ENCODE data around the gene CDR2.
"Not testable (repeated sequence)": the region's sequence is repeated elsewhere in the genome, so short reads cannot be mapped to it uniquely, and the experiment has no call there.

Gene CDR2

GRCh38 chr16:22379656-22380055, 5.2 kb upstream of the CDR2 start:
- DNase-seq (ENCODE audit: insufficient read length, low spot score) (no peak), FAIRE-seq (no peak)

GRCh38 chr16:22375963-22376640, 1.7 kb upstream of the CDR2 start:
- DNase-seq (ENCODE audit: insufficient read length, low spot score), result no peak
- FAIRE-seq, result no peak

- peak; percentile 14 for FAIRE-seq
- DNase-seq (ENCODE audit: insufficient read length, low spot score), result no peak
These were observed 921 bp upstream of the CDR2 start for GRCh38 chr16:22375117-22375962.

DNA sequence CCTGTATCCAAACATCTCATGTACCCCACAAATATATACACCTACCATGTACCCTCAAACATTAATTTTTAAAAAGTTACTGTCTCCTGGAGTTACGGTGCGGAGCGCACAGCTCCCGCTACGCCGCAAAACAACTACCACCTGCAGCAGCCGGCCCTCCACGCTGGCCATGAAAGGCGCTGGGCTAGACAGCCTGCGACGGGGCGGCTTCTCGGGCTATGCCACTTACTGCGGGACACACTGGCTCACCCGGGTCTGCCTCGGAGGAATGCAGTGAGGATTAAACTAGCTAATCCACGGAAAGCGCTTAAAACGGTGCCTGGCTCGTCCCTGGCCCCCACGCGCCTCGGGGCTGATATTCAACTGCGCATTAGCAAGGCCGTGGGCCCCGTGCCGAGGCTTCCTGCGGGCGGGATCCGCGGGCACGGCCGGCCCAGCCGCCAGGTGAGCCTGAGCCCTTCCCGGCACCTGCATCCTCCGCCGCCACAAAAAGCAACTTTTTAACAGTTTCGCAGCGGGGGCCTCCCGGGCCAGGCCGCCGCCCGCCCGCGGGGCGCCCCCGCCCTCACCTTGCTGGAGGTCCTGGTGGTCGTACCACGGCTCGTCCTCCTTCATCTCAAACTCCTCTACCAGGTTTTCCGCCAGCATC, 633 bp downstream of the CDR2 start:
- no peak for DNase-seq (ENCODE audit: insufficient read length, low spot score)

GRCh38 chr16:22372882-22373661, 1.3 kb downstream of the CDR2 start:
- DNase-seq (ENCODE audit: insufficient read length, low spot score) (no peak), FAIRE-seq (no peak)

More for the DNA sequence above, 633 bp downstream of the CDR2 start:
- FAIRE-seq, result peak; percentile 14

DNA sequence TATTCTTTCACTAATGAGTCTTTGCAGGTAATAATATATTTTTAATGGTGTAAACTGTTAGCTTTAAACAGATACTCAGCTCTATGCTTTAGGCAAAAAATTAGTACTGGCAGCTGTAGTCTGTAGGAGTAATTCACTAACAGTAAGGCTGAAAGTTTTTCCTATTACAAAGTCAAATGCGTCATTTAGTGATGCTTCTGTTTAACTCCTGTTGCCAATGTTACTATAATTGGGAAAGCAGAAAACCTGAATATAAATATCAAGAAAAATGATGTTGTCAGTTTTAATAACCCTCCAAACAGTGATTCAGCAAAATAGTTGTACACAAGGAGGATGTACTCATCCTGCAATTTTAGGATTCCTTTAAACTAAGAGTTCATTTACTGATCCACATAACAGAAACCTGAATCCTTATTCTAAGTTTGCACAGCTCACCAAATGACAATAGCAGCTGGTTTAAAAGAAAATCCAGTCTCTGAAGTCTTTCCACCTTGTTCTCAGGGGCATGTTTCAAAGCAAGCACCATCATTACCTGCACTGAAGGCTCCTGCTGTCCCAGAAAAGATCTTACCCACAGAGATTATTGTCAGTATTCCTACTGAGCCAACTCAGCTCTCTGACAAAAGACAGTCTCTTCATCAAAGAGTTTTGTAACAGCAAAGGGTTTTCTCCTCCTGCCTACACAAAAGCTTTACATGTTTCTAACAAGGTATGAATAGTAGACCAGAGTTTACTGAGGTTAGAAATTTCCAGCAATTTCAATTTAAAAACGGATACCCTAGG, 4.2 kb downstream of the CDR2 start:
- FAIRE-seq (no peak), DNase-seq (ENCODE audit: insufficient read length, low spot score) (no peak)

- FAIRE-seq (peak; percentile 42), DNase-seq (ENCODE audit: insufficient read length, low spot score) (no peak)
These were observed 5.1 kb downstream of the CDR2 start for GRCh38 chr16:22369221-22369811.

DNA sequence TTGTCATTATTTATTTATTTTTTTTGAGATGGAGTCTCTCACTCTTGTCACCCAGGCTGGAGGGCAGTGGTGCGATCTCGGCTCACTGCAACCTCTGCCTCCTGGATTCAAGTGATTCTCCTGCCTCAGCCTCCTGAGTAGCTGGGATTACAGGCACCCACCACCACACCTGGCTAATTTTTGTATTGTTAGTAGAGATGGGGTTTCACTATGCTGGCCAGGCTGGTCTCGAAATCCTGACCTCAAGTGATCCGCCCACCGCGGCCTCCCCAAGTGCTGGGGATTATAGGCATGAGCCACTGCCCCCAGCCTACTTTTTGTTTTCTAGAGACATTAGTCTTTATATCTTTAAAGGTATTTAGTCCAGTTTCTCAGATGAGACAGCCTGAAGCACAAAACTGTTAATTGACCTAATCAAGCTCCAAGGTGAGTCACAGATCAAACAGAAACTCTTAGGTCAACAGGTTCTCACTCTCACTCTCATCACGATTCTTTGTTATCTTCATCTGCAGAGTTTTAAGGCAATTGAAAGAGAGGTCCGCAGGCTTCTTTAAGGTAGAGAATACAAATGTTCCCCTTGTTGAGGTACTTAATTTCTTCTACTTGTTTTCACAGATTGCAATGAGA, 6.1 kb downstream of the CDR2 start:
- not testable (repeated sequence) for FAIRE-seq; DNase-seq (ENCODE audit: insufficient read length, low spot score)

DNA sequence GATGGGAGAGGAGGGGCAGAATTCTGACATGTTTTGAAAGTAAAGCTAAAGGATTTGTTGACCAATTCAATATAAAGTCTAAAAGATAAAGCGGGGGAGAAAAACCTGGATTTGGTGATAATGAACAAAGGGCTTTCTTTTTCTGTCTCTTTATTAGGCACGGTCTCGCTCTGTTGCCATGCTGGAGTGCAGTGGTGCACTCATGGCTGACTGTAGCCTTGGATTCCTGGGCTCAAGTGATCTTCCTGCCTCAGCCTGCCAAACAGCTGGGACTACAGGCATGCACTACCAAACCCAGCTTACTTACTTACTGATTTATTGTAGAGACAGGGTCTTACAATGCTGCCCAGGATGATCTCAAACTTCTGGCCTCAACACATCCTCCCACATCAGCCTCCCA, 7.5 kb downstream of the CDR2 start:
- no peak for DNase-seq (ENCODE audit: insufficient read length, low spot score)
- FAIRE-seq, result no peak

GRCh38 chr16:22366371-22366770, 8.0 kb downstream of the CDR2 start:
- FAIRE-seq (no peak), DNase-seq (ENCODE audit: insufficient read length, low spot score) (no peak)

- no peak for DNase-seq (ENCODE audit: insufficient read length, low spot score)
- no peak for FAIRE-seq
These were observed 10.2 kb downstream of the CDR2 start for GRCh38 chr16:22364241-22364640.

DNA sequence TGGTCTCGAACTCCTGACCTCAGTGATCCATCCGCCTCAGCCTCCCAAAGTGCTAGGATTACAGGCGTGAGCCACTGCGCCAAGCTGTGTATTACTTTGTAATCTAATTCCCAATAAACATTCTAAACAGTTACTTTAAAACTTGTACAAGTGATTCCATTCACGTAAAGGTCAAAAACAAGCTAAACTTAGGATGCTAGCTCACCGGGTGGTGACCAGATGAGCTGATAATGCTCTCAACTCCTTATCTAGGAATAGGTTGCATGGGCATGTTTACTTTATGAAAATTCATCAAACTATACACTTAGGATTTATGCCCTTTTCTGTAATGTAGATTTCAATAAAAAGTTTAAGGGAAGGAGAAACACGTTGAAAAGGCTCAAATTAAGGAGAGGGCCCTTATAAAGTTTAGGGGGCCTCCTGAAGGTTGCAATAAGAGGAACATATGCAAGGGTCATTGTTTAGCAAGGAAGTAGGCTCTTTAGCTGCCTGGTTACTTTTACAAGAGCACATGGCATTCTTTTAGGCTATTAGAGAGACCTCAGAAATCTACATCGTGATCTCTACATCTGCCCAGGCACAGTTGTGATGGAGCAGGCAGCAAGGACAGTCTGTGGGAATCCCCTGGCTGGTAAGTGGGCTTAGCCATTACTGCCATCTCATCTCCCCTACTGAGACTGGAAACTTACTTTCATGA, 13.3 kb downstream of the CDR2 start:
- DNase-seq (ENCODE audit: insufficient read length, low spot score) (no peak), FAIRE-seq (no peak)

GRCh38 chr16:22359679-22360078, 14.7 kb downstream of the CDR2 start:
- no peak for FAIRE-seq

GRCh38 chr16:22358000-22358399, 16.4 kb downstream of the CDR2 start:
- DNase-seq (ENCODE audit: insufficient read length, low spot score) (no peak), FAIRE-seq (peak; percentile 82)

More at GRCh38 chr16:22359679-22360078, 14.7 kb downstream of the CDR2 start:
- no peak for DNase-seq (ENCODE audit: insufficient read length, low spot score)

DNA sequence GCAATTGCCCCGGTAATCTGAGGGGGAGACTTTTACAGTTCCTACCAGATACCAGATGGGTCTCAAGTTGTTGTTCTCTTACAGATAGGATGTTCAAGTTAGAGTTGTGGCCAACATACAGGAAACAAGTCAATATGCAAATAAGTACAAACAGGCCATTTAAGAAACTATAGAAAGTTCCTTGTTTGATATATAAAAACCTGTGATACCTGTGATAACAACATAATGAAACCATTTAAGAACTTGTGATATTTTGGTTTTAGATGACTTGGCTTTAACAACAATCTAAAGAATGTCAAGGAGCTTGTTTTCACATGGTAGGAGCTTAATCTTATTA, 16.8 kb downstream of the CDR2 start:
- DNase-seq (ENCODE audit: insufficient read length, low spot score), result no peak
- no peak for FAIRE-seq

- DNase-seq (ENCODE audit: insufficient read length, low spot score) (no peak), FAIRE-seq (no peak)
These were observed 17.3 kb downstream of the CDR2 start for GRCh38 chr16:22356930-22357634.

DNA sequence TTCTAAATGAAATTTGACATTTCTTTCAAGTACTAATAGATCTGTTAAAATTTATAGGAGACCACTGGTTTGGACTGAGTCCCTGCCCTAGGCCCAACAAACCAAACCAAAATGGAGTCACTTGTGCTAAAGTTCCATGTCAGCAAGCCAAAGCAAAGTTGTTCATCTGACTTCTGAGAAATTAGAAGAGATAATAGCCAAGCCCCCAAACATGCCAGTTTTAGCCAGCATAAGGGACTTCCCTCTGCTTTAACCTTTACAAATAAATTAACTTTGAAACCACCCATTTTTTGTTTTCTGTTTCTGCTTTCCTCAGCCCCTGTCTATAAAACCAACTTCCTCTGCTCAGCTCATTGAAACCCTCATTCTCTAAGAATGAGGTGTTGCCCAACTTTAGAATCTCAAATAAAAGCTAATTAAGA, 18.9 kb downstream of the CDR2 start:
- DNase-seq (ENCODE audit: insufficient read length, low spot score) (no peak), FAIRE-seq (peak; percentile 39)

- FAIRE-seq (no peak), DNase-seq (ENCODE audit: insufficient read length, low spot score) (no peak)
These were observed 20.4 kb downstream of the CDR2 start for GRCh38 chr16:22353933-22354541.
